H1 (cell line): ENCODE results near the gene GLCE.

Experiments used
- CBX5 ChIP-seq: fragments of 300-800, 300-1000 bp; sonication (generic); IDR thresholded peaks from 2 replicates; pipeline ENCODE4 v1.7.1; 2016; ENCODE audit warnings: antibody characterized with exemption, low read length, low read depth
- CEBPB ChIP-seq: IDR thresholded peaks from 2 replicates; pipeline ENCODE4 v1.6.1; 2012; ENCODE audit warnings: low read depth, low read length
- CREB1 ChIP-seq: IDR thresholded peaks from 2 replicates; pipeline ENCODE4 v1.6.1; 2012; ENCODE audit warnings: inconsistent platforms
- CTCF ChIP-seq, 3 experiments: IDR thresholded peaks; 1 replicate in 2 of 3; 2 replicates in 1 of 3; pipeline versions ENCODE4 v1.5.1 to v1.6.1; 2011; ENCODE audit warnings: low read length in 3 of 3, mild to moderate bottlenecking in 3 of 3, inconsistent platforms in 2 of 3, low read depth in 1 of 3, moderate library complexity in 1 of 3; ENCODE audit not compliant: insufficient read depth in 1 of 3; ENCODE audit errors: control extremely low read depth in 1 of 3
- EZH2 ChIP-seq: fragments of 200-600 bp; sonication (generic); IDR thresholded peaks from 2 replicates; pipeline ENCODE4 v1.7.1; 2012; ENCODE audit warnings: low read depth, mild to moderate bottlenecking, moderate library complexity, low read length, inconsistent platforms; ENCODE audit not compliant: severe bottlenecking
- MAFK ChIP-seq: IDR thresholded peaks from 2 replicates; pipeline ENCODE4 v1.6.1; 2012; ENCODE audit warnings: low read depth, mild to moderate bottlenecking, improper control_type of control experiment, low read length
- NRF1 ChIP-seq: IDR thresholded peaks from 2 replicates; pipeline ENCODE4 v1.6.1; 2011; ENCODE audit warnings: mild to moderate bottlenecking, low read depth, low read length, improper control_type of control experiment
- POLR2AphosphoS5 ChIP-seq: IDR thresholded peaks from 2 replicates; pipeline ENCODE4 v1.6.1; 2011; ENCODE audit warnings: low read depth, low read length
- TAF1 ChIP-seq: IDR thresholded peaks from 2 replicates; pipeline ENCODE4 v1.6.1; 2011; ENCODE audit warnings: mild to moderate bottlenecking, low read depth, low read length
- YY1 ChIP-seq: IDR thresholded peaks from 2 replicates; pipeline ENCODE4 v1.6.1; 2011; ENCODE audit warnings: low read depth, mild to moderate bottlenecking, low read length
- ZNF274 ChIP-seq: IDR thresholded peaks from 2 replicates; pipeline ENCODE4 v1.7.0; 2012; ENCODE audit warnings: low read length, borderline replicate concordance; ENCODE audit errors: extremely low read depth
- TF ChIP-seq, protein P1 (sequence below): IDR thresholded peaks from 2 replicates; pipeline ENCODE4 v1.6.1; 2012; ENCODE audit warnings: inconsistent platforms

- TF ChIP-seq CTCF (IDR thresholded peaks at IDR 0.05; ENCODE audit: control extremely low read depth in 1 of 3, insufficient read depth in 1 of 3, low read depth in 1 of 3, low read length in 3 of 3) (no peak), YY1 (no peak), EZH2 (no peak), TAF1 (no peak), CREB1 (no peak), CEBPB (no peak), POLR2AphosphoS5 (no peak), NRF1 (no peak), ZNF274 (no peak), CBX5 (no peak), MAFK (no peak)
- TF ChIP-seq, protein P1, sequence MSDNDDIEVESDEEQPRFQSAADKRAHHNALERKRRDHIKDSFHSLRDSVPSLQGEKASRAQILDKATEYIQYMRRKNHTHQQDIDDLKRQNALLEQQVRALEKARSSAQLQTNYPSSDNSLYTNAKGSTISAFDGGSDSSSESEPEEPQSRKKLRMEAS, result no peak
These were observed 15.1 kb downstream of the GLCE start for GRCh38 chr15:69175536-69175935.
